Measurements from ENCODE around the gene SLC39A11. TPM values are rescaled to one million over a fixed set of nuclear protein-coding genes. Genes with fewer than 3 reads are reported as not detected.
A peak's percentile ranks its signal among the peaks of the same experiment; 100 is the strongest.

The SLC39A11 gene
- total and polyA plus RNA-seq, 2 of the 13 experiments (the other 11 are each of a cell fraction or from before 2014, with no cell fraction given) = 17.2 to 31.5 TPM

DNA sequence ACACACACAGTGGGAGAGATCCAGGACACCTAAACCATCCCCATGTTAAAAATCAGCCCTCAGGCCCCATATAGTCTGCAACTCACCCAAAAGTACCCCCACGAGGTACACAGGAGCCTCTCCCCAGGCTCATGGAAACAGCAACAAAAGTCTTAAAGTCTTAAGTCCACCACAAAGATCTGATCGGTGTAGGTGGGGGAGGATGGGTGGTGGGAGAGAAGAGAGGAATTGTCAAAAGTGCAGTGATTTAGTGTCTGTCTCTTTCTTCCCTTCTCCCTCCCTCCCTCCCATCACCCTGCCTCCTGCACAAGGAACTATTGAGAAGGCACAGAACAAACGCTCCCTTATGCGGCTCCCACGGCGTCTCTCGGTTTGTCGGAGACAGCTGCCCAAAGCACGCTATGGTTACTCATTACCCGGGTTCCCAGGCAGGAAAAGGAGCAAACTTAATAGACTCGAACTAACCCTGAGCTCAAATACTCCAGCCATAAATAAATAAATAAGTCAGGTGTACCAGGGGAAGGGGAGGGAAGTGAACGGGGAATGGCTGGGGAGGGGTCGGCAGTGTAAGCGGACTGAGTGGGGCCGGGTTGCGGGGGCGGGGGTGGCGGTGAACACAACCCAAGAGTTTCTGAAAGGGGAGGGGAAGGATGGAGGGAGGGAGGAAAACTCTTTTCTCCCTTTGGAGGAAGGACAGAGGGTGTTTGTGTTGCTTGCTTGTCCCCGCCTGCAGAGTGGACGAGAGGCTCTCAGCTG lies 477.4 kb downstream of the SLC39A11 start (continued):
- TF ChIP-seq, protein P1, sequence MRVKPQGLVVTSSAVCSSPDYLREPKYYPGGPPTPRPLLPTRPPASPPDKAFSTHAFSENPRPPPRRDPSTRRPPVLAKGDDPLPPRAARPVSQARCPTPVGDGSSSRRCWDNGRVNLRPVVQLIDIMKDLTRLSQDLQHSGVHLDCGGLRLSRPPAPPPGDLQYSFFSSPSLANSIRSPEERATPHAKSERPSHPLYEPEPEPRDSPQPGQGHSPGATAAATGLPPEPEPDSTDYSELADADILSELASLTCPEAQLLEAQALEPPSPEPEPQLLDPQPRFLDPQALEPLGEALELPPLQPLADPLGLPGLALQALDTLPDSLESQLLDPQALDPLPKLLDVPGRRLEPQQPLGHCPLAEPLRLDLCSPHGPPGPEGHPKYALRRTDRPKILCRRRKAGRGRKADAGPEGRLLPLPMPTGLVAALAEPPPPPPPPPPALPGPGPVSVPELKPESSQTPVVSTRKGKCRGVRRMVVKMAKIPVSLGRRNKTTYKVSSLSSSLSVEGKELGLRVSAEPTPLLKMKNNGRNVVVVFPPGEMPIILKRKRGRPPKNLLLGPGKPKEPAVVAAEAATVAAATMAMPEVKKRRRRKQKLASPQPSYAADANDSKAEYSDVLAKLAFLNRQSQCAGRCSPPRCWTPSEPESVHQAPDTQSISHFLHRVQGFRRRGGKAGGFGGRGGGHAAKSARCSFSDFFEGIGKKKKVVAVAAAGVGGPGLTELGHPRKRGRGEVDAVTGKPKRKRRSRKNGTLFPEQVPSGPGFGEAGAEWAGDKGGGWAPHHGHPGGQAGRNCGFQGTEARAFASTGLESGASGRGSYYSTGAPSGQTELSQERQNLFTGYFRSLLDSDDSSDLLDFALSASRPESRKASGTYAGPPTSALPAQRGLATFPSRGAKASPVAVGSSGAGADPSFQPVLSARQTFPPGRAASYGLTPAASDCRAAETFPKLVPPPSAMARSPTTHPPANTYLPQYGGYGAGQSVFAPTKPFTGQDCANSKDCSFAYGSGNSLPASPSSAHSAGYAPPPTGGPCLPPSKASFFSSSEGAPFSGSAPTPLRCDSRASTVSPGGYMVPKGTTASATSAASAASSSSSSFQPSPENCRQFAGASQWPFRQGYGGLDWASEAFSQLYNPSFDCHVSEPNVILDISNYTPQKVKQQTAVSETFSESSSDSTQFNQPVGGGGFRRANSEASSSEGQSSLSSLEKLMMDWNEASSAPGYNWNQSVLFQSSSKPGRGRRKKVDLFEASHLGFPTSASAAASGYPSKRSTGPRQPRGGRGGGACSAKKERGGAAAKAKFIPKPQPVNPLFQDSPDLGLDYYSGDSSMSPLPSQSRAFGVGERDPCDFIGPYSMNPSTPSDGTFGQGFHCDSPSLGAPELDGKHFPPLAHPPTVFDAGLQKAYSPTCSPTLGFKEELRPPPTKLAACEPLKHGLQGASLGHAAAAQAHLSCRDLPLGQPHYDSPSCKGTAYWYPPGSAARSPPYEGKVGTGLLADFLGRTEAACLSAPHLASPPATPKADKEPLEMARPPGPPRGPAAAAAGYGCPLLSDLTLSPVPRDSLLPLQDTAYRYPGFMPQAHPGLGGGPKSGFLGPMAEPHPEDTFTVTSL (CRISPR knock-in tag; IDR thresholded peaks at IDR 0.05; ENCODE audit: borderline replicate concordance) = no peak
- 0 out of 2 replicates have a peak, but pooled peaks have one; percentile 18 for TF ChIP-seq ZNF350 (CRISPR knock-in tag; IDR thresholded peaks at IDR 0.05; ENCODE audit: borderline replicate concordance, low read depth)
- TF ChIP-seq REL (CRISPR knock-in tag; conservative IDR thresholded peaks at IDR 0.05) = no peak
- TF ChIP-seq, protein P2, sequence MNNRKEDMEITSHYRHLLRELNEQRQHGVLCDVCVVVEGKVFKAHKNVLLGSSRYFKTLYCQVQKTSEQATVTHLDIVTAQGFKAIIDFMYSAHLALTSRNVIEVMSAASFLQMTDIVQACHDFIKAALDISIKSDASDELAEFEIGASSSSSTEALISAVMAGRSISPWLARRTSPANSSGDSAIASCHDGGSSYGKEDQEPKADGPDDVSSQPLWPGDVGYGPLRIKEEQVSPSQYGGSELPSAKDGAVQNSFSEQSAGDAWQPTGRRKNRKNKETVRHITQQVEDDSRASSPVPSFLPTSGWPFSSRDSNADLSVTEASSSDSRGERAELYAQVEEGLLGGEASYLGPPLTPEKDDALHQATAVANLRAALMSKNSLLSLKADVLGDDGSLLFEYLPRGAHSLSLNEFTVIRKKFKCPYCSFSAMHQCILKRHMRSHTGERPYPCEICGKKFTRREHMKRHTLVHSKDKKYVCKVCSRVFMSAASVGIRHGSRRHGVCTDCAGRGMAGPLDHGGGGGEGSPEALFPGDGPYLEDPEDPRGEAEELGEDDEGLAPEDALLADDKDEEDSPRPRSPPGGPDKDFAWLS (CRISPR knock-in tag; IDR thresholded peaks at IDR 0.05; ENCODE audit: borderline replicate concordance) = 0 out of 2 replicates have a peak, but pooled peaks have one; percentile 11
- peak; percentile 75 for TF ChIP-seq HMG20B (CRISPR knock-in tag; conservative IDR thresholded peaks at IDR 0.05)
- TF ChIP-seq RELA (CRISPR knock-in tag; IDR thresholded peaks at IDR 0.05) = no peak
- peak; percentile 10 for TF ChIP-seq CBX1 (IDR thresholded peaks at IDR 0.05; ENCODE audit: low read depth)
- TF ChIP-seq, protein P3, sequence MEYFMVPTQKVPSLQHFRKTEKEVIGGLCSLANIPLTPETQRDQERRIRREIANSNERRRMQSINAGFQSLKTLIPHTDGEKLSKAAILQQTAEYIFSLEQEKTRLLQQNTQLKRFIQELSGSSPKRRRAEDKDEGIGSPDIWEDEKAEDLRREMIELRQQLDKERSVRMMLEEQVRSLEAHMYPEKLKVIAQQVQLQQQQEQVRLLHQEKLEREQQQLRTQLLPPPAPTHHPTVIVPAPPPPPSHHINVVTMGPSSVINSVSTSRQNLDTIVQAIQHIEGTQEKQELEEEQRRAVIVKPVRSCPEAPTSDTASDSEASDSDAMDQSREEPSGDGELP (IDR thresholded peaks at IDR 0.05; ENCODE audit: borderline replicate concordance, low read depth) = peak; percentile 72; the same call in 1 of the 2 replicates
- TF ChIP-seq, protein P4, sequence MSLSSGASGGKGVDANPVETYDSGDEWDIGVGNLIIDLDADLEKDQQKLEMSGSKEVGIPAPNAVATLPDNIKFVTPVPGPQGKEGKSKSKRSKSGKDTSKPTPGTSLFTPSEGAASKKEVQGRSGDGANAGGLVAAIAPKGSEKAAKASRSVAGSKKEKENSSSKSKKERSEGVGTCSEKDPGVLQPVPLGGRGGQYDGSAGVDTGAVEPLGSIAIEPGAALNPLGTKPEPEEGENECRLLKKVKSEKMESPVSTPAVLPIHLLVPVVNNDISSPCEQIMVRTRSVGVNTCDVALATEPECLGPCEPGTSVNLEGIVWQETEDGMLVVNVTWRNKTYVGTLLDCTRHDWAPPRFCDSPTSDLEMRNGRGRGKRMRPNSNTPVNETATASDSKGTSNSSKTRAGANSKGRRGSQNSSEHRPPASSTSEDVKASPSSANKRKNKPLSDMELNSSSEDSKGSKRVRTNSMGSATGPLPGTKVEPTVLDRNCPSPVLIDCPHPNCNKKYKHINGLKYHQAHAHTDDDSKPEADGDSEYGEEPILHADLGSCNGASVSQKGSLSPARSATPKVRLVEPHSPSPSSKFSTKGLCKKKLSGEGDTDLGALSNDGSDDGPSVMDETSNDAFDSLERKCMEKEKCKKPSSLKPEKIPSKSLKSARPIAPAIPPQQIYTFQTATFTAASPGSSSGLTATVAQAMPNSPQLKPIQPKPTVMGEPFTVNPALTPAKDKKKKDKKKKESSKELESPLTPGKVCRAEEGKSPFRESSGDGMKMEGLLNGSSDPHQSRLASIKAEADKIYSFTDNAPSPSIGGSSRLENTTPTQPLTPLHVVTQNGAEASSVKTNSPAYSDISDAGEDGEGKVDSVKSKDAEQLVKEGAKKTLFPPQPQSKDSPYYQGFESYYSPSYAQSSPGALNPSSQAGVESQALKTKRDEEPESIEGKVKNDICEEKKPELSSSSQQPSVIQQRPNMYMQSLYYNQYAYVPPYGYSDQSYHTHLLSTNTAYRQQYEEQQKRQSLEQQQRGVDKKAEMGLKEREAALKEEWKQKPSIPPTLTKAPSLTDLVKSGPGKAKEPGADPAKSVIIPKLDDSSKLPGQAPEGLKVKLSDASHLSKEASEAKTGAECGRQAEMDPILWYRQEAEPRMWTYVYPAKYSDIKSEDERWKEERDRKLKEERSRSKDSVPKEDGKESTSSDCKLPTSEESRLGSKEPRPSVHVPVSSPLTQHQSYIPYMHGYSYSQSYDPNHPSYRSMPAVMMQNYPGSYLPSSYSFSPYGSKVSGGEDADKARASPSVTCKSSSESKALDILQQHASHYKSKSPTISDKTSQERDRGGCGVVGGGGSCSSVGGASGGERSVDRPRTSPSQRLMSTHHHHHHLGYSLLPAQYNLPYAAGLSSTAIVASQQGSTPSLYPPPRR (CRISPR knock-in tag; IDR thresholded peaks at IDR 0.05; ENCODE audit: borderline replicate concordance) = 0 out of 2 replicates have a peak, but pooled peaks have one; percentile 9
- TF ChIP-seq HMG20A (CRISPR knock-in tag; IDR thresholded peaks at IDR 0.05; ENCODE audit: borderline replicate concordance) = peak; percentile 15; the same call in 1 of the 2 replicates
- 0 out of 2 replicates have a peak, but pooled peaks have one; percentile 12 for TF ChIP-seq NR2C2 (CRISPR knock-in tag; IDR thresholded peaks at IDR 0.05; ENCODE audit: borderline replicate concordance)
- TF ChIP-seq NR3C1 (CRISPR knock-in tag; IDR thresholded peaks at IDR 0.05) = no peak

Measured in HepG2 (cell line).